ENCODE results near the gene WFDC8. TPM values are rescaled to one million over a fixed set of nuclear protein-coding genes. Genes with fewer than 3 reads are reported as not detected.

Gene WFDC8
- total and polyA plus RNA-seq, 2 of the 13 experiments (the other 11 are each of a cell fraction or from before 2014, with no cell fraction given): not detected

DNA sequence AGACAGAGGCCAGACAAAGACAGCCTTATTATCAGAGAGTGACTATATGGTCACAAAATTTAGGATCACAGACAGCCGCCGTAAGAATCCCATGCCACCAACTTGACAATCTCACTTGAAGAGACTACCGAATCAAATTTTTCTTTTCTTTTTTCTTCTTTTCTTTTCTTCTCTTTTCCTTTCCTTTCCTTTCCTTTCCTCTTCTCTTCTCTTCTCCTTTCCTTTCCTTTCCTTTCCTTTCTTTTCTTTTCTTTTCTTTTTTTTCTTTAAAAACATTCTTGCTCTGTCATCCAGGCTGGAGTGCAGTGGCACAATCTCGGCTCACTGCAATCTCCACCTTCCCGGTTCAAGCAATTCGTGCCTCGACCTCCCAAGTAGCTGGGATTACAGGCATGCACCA lies 30.7 kb downstream of the WFDC8 start:
- 23% methylated on average over 7 of the region's 7 CpGs for WGBS (ENCODE audit: low lambda C conversion rate)
- H3K36me3 ChIP-seq (replicated peaks in 1 of 2; ENCODE audit: control insufficient read depth in 1 of 2, insufficient read depth in 2 of 2, low read length in 2 of 2): no peaks in the 10 kb centered on the region
- in situ Hi-C loops (cut with HindIII; ENCODE audit: extremely low pct_ligation_motif_present, low pct_unique_long_range_greater_than_20kb) (loop anchor here (5.0 kb wide), 1 partner anchor 224 kb away; no protein-coding TSS in a partner anchor), intact Hi-C loops (cut with micrococcal nuclease; ENCODE audit: unreplicated experiment) (no loop called here)
- no TSS peak for BruUV-seq (replicated peaks)
- CTCF ChIA-PET (ENCODE audit: low intra/inter-chr PET ratio, low total read pairs): no interaction called here
- no peak overlapping the region for H3K4me2 ChIP-seq (ENCODE audit: low read depth, low read length)
- TF ChIP-seq ZBTB26 (CRISPR knock-in tag; IDR thresholded peaks at IDR 0.05; ENCODE audit: borderline replicate concordance): no peak
- no peak for TF ChIP-seq NR3C1 (CRISPR knock-in tag; IDR thresholded peaks at IDR 0.05)
- no peak for TF ChIP-seq KLF6 (CRISPR knock-in tag; IDR thresholded peaks at IDR 0.05)
- TF ChIP-seq ZNF773 (CRISPR knock-in tag; IDR thresholded peaks at IDR 0.05; ENCODE audit: borderline replicate concordance): no peak
- no peak for TF ChIP-seq ESRRA (CRISPR knock-in tag; IDR thresholded peaks at IDR 0.05; ENCODE audit: low read depth)
- no peak for TF ChIP-seq SP1 (IDR thresholded peaks at IDR 0.05)
- no peak for TF ChIP-seq SP1 (CRISPR knock-in tag; IDR thresholded peaks at IDR 0.05)
- no peak for TF ChIP-seq ZNF232 (CRISPR knock-in tag; IDR thresholded peaks at IDR 0.05; ENCODE audit: borderline replicate concordance)
- TF ChIP-seq ELF3 (CRISPR knock-in tag; IDR thresholded peaks at IDR 0.05): no peak
- TF ChIP-seq U2AF1 (optimal IDR thresholded peaks at IDR 0.05; ENCODE audit: low read depth, low read length): no peak
- TF ChIP-seq, protein P1, sequence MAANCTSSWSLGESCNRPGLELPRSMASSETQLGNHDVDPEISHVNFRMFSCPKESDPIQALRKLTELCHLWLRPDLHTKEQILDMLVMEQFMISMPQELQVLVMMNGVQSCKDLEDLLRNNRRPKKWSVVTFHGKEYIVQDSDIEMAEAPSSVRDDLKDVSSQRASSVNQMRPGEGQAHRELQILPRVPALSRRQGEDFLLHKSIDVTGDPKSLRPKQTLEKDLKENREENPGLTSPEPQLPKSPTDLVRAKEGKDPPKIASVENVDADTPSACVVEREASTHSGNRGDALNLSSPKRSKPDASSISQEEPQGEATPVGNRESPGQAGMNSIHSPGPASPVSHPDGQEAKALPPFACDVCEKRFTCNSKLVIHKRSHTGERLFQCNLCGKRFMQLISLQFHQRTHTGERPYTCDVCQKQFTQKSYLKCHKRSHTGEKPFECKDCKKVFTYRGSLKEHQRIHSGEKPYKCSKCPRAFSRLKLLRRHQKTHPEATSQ (CRISPR knock-in tag; IDR thresholded peaks at IDR 0.05; ENCODE audit: borderline replicate concordance): no peak
- no peak for TF ChIP-seq ZNF441 (CRISPR knock-in tag; IDR thresholded peaks at IDR 0.05; ENCODE audit: borderline replicate concordance)
- TF ChIP-seq ZNF367 (CRISPR knock-in tag; IDR thresholded peaks at IDR 0.05; ENCODE audit: borderline replicate concordance): no peak
- no peak for TF ChIP-seq ZNF674 (CRISPR knock-in tag; IDR thresholded peaks at IDR 0.05; ENCODE audit: low read depth)
- no peak for TF ChIP-seq FOXC1 (CRISPR knock-in tag; IDR thresholded peaks at IDR 0.05; ENCODE audit: borderline replicate concordance)
- TF ChIP-seq MLLT10 (CRISPR knock-in tag; IDR thresholded peaks at IDR 0.05): no peak
- TF ChIP-seq IRX3 (CRISPR knock-in tag; IDR thresholded peaks at IDR 0.05; ENCODE audit: borderline replicate concordance, low read depth): no peak
- TF ChIP-seq NCOA1 (CRISPR knock-in tag; IDR thresholded peaks at IDR 0.05): no peak
- TF ChIP-seq YY1 (IDR thresholded peaks at IDR 0.05; ENCODE audit: insufficient read depth, insufficient replicate concordance, low read depth, low read length): no peak
- no peak for TF ChIP-seq ZNF24 (IDR thresholded peaks at IDR 0.05)
- TF ChIP-seq REST (IDR thresholded peaks at IDR 0.05; ENCODE audit: borderline replicate concordance in 1 of 2, low read depth in 1 of 2, low read length in 2 of 2): no peak
- peaks cover 2 to 19% of the 10 kb centered on the region in 2 experiments; a peak in 3 of 5 replicates for H3K27me3 ChIP-seq (ENCODE audit: control insufficient read depth in 1 of 2, insufficient read depth in 2 of 2, low read length in 2 of 2)
- H3K79me2 ChIP-seq (ENCODE audit: insufficient read depth, low read length): no peaks in the 10 kb centered on the region
- H4K20me1 ChIP-seq (ENCODE audit: insufficient read depth, low read length): no peaks in the 10 kb centered on the region
- POLR2A ChIA-PET: no interaction called here
- H2AFZ ChIP-seq (ENCODE audit: low read length): no peak overlapping the region
- no peaks in the 10 kb centered on the region for H3K9me3 ChIP-seq (ENCODE audit: low read length)
- no peaks in the 10 kb centered on the region for H3K4me1 ChIP-seq (ENCODE audit: insufficient read depth, low read length)
- FAIRE-seq: no peak
- H3K4me3 ChIP-seq (replicated peaks in 1 of 3; ENCODE audit: insufficient read depth in 1 of 3, low read depth in 2 of 3, low read length in 3 of 3): no peak overlapping the region
- H3K9ac ChIP-seq (ENCODE audit: insufficient read depth, low read depth, low read length): no peak overlapping the region
- DNase-seq (ENCODE audit: low spot score): no peak
- no peak overlapping the region for H3K27ac ChIP-seq (ENCODE audit: extremely low read length, insufficient read depth, low read length)
- ATAC-seq: no peak
